ENCODE measurements around the gene PEX5L.

GRCh38 chr3:179796421-179796820 lies 240.3 kb downstream of the PEX5L start:
- no peak for TF ChIP-seq CTCF (IDR thresholded peaks at IDR 0.05)
- TF ChIP-seq POLR2A (IDR thresholded peaks at IDR 0.05) = no peak

All from adrenal gland (tissue), 5 donors.